ENCODE measurements around the gene TMEM52. TPM values are rescaled to one million over a fixed set of nuclear protein-coding genes. Genes with fewer than 3 reads are reported as not detected.
A peak's percentile ranks its signal among the peaks of the same experiment; 100 is the strongest.

Gene TMEM52
- polyA plus RNA-seq, 3 donors, result 2.3 TPM; not detected in 2

GRCh38 chr1:1925437-1926345, 6.6 kb upstream of the TMEM52 start:
- no peaks in the 10 kb centered on the region for H3K9me3 ChIP-seq (replicated peaks in 1 of 2; ENCODE audit: control insufficient read depth in 1 of 2, insufficient read depth in 1 of 2, low read length in 2 of 2)
- no peak overlapping the region for H2AFZ ChIP-seq (ENCODE audit: insufficient read depth, low read depth, low read length, poor library complexity, severe bottlenecking)
- H3K4me1 Mint-ChIP-seq, result no peaks in the 10 kb centered on the region
- no peak overlapping the region for H3K27ac ChIP-seq (ENCODE audit: low read depth in 1 of 2, low read length in 2 of 2)
- H3K4me1 ChIP-seq (ENCODE audit: control insufficient read depth in 1 of 2, insufficient read depth in 2 of 2, low read length in 2 of 2), result no peaks in the 10 kb centered on the region
- H3K36me3 Mint-ChIP-seq, result no peaks in the 10 kb centered on the region
- no peak overlapping the region for H3K9ac ChIP-seq (ENCODE audit: insufficient read depth, low read length, poor library complexity, severe bottlenecking)
- no peak overlapping the region for H3K4me2 ChIP-seq (replicated peaks; ENCODE audit: extremely low read depth, low read length, poor library complexity, severe bottlenecking)
- H3K27me3 Mint-ChIP-seq (ENCODE audit: low read depth in 3 of 3), result peaks cover 5 to 6% (median 5%) of the 10 kb centered on the region in 3 donors
- H3K4me3 Mint-ChIP-seq, result no peak overlapping the region
- WGBS (ENCODE audit: insufficient coverage), result 90% methylated on average over 27 of the region's 27 CpGs
- H3K9me3 Mint-ChIP-seq, result peaks cover 0 to 4% (median 0%) of the 10 kb centered on the region in 7 donors
- no peaks in the 10 kb centered on the region for H3K79me2 ChIP-seq (ENCODE audit: insufficient read depth, low read length)
- no peaks in the 10 kb centered on the region for H3K27me3 ChIP-seq (ENCODE audit: control insufficient read depth in 2 of 2, insufficient read depth in 2 of 2, low read length in 2 of 2)
- H3K27ac Mint-ChIP-seq, result peak overlapping the region in 1 of 7 donors; percentile 24
- H4K20me1 ChIP-seq (ENCODE audit: insufficient read depth, low read length), result no peaks in the 10 kb centered on the region
- no peaks in the 10 kb centered on the region for H3K36me3 ChIP-seq (replicated peaks in 1 of 2; ENCODE audit: control insufficient read depth in 1 of 2, insufficient read depth in 2 of 2, low read length in 2 of 2)
- TF ChIP-seq CTCF (IDR thresholded peaks at IDR 0.05), result no peak
- no peak overlapping the region for H3K4me3 ChIP-seq (replicated peaks in 1 of 3; ENCODE audit: low read depth in 2 of 3, low read length in 3 of 3)
- intact Hi-C loops (cut with micrococcal nuclease), result no loop called here
- no peak for DNase-seq

GRCh38 chr1:1924849-1925248, 5.8 kb upstream of the TMEM52 start:
- Histone ChIP-seq H3K9me3 (replicated peaks in 1 of 2; ENCODE audit: control insufficient read depth in 1 of 2, insufficient read depth in 1 of 2, low read length in 2 of 2) (no peaks in the 10 kb centered on the region), H2AFZ (ENCODE audit: insufficient read depth, low read depth, low read length, poor library complexity, severe bottlenecking) (no peak overlapping the region), H3K27me3 (ENCODE audit: control insufficient read depth in 2 of 2, insufficient read depth in 2 of 2, low read length in 2 of 2) (no peaks in the 10 kb centered on the region), H3K79me2 (ENCODE audit: insufficient read depth, low read length) (no peaks in the 10 kb centered on the region), H4K20me1 (ENCODE audit: insufficient read depth, low read length) (no peaks in the 10 kb centered on the region), H3K4me1 (ENCODE audit: control insufficient read depth in 1 of 2, insufficient read depth in 2 of 2, low read length in 2 of 2) (peaks cover 2% of the 10 kb centered on the region in 2 donors), H3K4me2 (replicated peaks; ENCODE audit: extremely low read depth, low read length, poor library complexity, severe bottlenecking) (no peak overlapping the region), H3K36me3 (replicated peaks in 1 of 2; ENCODE audit: control insufficient read depth in 1 of 2, insufficient read depth in 2 of 2, low read length in 2 of 2) (no peaks in the 10 kb centered on the region), H3K4me3 (replicated peaks in 1 of 3; ENCODE audit: low read depth in 2 of 3, low read length in 3 of 3) (no peak overlapping the region), H3K9ac (ENCODE audit: insufficient read depth, low read length, poor library complexity, severe bottlenecking) (no peak overlapping the region), H3K27ac (ENCODE audit: low read depth in 1 of 2, low read length in 2 of 2) (no peak overlapping the region)
- 95% methylated on average over 21 of the region's 21 CpGs for WGBS (ENCODE audit: insufficient coverage)
- no peak for TF ChIP-seq CTCF (IDR thresholded peaks at IDR 0.05)
- H3K9me3 Mint-ChIP-seq, result peaks cover 0 to 4% (median 0%) of the 10 kb centered on the region in 7 donors
- peak overlapping the region in 1 of 2 donors; percentile 35 for H3K4me3 Mint-ChIP-seq
- H3K27ac Mint-ChIP-seq, result peak overlapping the region in 1 of 7 donors; percentile 69
- DNase-seq, result no peak
- H3K4me1 Mint-ChIP-seq, result no peaks in the 10 kb centered on the region
- peaks cover 4 to 5% (median 5%) of the 10 kb centered on the region in 3 donors for H3K27me3 Mint-ChIP-seq (ENCODE audit: low read depth in 3 of 3)
- intact Hi-C loops (cut with micrococcal nuclease), result loop anchor here in 1 of 2 donors (5.0 kb wide), 1 partner anchor 487 kb away; the partner anchor contains the start of gene PEX10
- no peaks in the 10 kb centered on the region for H3K36me3 Mint-ChIP-seq
